ENCODE measurements around the gene PDE12.
"Not testable (repeated sequence)": the region's sequence is repeated elsewhere in the genome, so short reads cannot be mapped to it uniquely, and the experiment has no call there.

Gene PDE12

GRCh38 chr3:57582474-57583168 lies 26.5 kb downstream of the PDE12 start:
- no peak for DNase-seq

- no peak for DNase-seq
These were observed 27.5 kb downstream of the PDE12 start for GRCh38 chr3:57583544-57583943.

- no peak for DNase-seq
These were observed 30.7 kb downstream of the PDE12 start for GRCh38 chr3:57586778-57587177.

- DNase-seq = no peak
These were observed 31.8 kb downstream of the PDE12 start for GRCh38 chr3:57587905-57588304.

- DNase-seq = no peak
These were observed 36.2 kb downstream of the PDE12 start for GRCh38 chr3:57592306-57592705.

- no peak for DNase-seq
These were observed 38.1 kb downstream of the PDE12 start for GRCh38 chr3:57594144-57594543.

GRCh38 chr3:57594576-57594975 lies 38.5 kb downstream of the PDE12 start:
- DNase-seq = no peak

- DNase-seq = peak in 48 of 56 donors; percentile 3 to 74 (median 45)
These were observed 40.5 kb downstream of the PDE12 start for GRCh38 chr3:57596495-57597126.

GRCh38 chr3:57597127-57597923 lies 41.3 kb downstream of the PDE12 start, which contains the start of gene ARF4:
Gene ARF4 (minus strand): TSS chr3:57597344. CDS start chr3:57597140, 204 bp downstream.
- peak; percentile 84 to 100 (median 98) for DNase-seq

GRCh38 chr3:57598765-57599360 lies 42.8 kb downstream of the PDE12 start:
- DNase-seq = no peak

- DNase-seq = no peak
These were observed 44.1 kb downstream of the PDE12 start for GRCh38 chr3:57600195-57600594.

- DNase-seq = no peak
These were observed 48.9 kb downstream of the PDE12 start for GRCh38 chr3:57604971-57605370.

- DNase-seq = no peak
These were observed 49.6 kb downstream of the PDE12 start for GRCh38 chr3:57605683-57606082.

GRCh38 chr3:57611870-57612269 lies 55.8 kb downstream of the PDE12 start:
- DNase-seq = not testable (repeated sequence)

GRCh38 chr3:57616233-57616632 lies 60.2 kb downstream of the PDE12 start:
- DNase-seq = no peak

All from amygdala (tissue), 56 donors.